Activated T-cell treated with anti-CD3 and anti-CD28 coated beads, Interleukin-2, amount 50 U/mL, for 4 hours (primary cell): ENCODE measurements around the gene ZNF813. TPM values are rescaled to one million over a fixed set of nuclear protein-coding genes. Genes with fewer than 3 reads are reported as not detected.
"Not testable (repeated sequence)": the region's sequence is repeated elsewhere in the genome, so short reads cannot be mapped to it uniquely, and the experiment has no call there.

Experiments
- ATAC-seq, 2 donors: fragments of 200-7000 bp; cut with Tn5 transposase; one replicate each; pipeline ENCODE4 v1.10.0; 2021
- DNase-seq: peaks from one replicate; pipeline ENCODE4 v3.0.0-alpha.2; 2020
- H3K27me3 Mint-ChIP-seq: one replicate; pipeline ENCODE4 v1.8.0; 2021; ENCODE audit warnings: low read depth, mixed read lengths
- H3K36me3 Mint-ChIP-seq: one replicate; pipeline ENCODE4 v1.8.0; 2022; ENCODE audit warnings: mixed read lengths; ENCODE audit not compliant: insufficient read depth
- H3K4me1 Mint-ChIP-seq: one replicate; pipeline ENCODE4 v1.8.0; 2021; ENCODE audit warnings: low read depth, mixed read lengths
- H3K4me3 Mint-ChIP-seq: one replicate; pipeline ENCODE4 v1.8.0; 2021; ENCODE audit warnings: mild to moderate bottlenecking, moderate library complexity, mixed read lengths
- H3K9me3 Mint-ChIP-seq: one replicate; pipeline ENCODE4 v1.8.0; 2021; ENCODE audit warnings: mixed read lengths
- total RNA-seq, 3 donors: library from RNA; stranded (reverse); gene quantifications; one replicate each; pipeline ENCODE4 v1.2.1, GENCODE V29; 2021

The ZNF813 gene
- 1 to 10 TPM; 3.4 to 5.5 (median 4.6) TPM for total RNA-seq

- Mint-ChIP-seq H3K36me3 (peaks cover 17% of the 10 kb centered on the region), H3K27me3 (peaks cover 16% of the 10 kb centered on the region), H3K9me3 (peaks cover 25% of the 10 kb centered on the region), H3K4me3 (peak within 1 kb of the TSS; percentile 90), H3K4me1 (peaks cover 25% of the 10 kb centered on the region)
- ATAC-seq (peak; percentile 97 to 99), DNase-seq (peak; percentile 98)
These were observed at the start of gene ZNF813 for GRCh38 chr19:53467485-53468262. ZNF813 (plus strand) TSS chr19:53467733; CDS start chr19:53483823, 16,090 bp downstream.

GRCh38 chr19:53420520-53421315 is 46.8 kb upstream of the ZNF813 start:
- not testable (repeated sequence) for H3K27me3 Mint-ChIP-seq, H3K4me1 Mint-ChIP-seq, H3K4me3 Mint-ChIP-seq, ATAC-seq, DNase-seq, H3K36me3 Mint-ChIP-seq
- H3K9me3 Mint-ChIP-seq = peaks cover 19% of the 10 kb centered on the region

DNA sequence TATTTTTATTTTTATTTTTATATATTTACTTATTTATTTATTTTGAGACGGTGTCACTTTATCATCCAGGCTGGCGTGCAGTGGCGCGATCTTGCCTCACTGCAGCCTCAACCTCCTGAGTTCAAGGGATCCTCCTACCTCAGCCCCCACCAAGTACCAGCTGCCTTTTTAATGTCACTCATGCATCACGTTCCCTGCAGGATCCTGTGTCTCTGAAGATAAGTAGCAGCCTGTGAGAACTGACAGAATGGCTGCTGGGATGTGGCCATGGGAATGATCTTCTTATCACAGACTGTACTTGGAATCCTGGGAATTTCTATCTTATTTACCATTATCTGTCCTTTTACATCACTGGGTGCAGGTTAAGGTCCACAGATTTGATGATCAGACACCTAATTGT is 45.0 kb upstream of the ZNF813 start:
- no peaks in the 10 kb centered on the region for H3K36me3 Mint-ChIP-seq
- ATAC-seq = no peak
- DNase-seq = no peak
- no peak overlapping the region for H3K4me3 Mint-ChIP-seq
- peaks cover 8% of the 10 kb centered on the region for H3K9me3 Mint-ChIP-seq
- peaks cover 3% of the 10 kb centered on the region for H3K4me1 Mint-ChIP-seq
- H3K27me3 Mint-ChIP-seq = no peaks in the 10 kb centered on the region

- H3K4me3 Mint-ChIP-seq, ATAC-seq, H3K36me3 Mint-ChIP-seq, H3K4me1 Mint-ChIP-seq, H3K27me3 Mint-ChIP-seq, DNase-seq, H3K9me3 Mint-ChIP-seq: not testable (repeated sequence)
These were observed 44.5 kb upstream of the ZNF813 start for GRCh38 chr19:53423074-53423473.

- not testable (repeated sequence) for H3K36me3 Mint-ChIP-seq, H3K4me3 Mint-ChIP-seq, H3K27me3 Mint-ChIP-seq, H3K9me3 Mint-ChIP-seq, H3K4me1 Mint-ChIP-seq, DNase-seq, ATAC-seq
These were observed 43.9 kb upstream of the ZNF813 start for GRCh38 chr19:53423680-53424079.

DNA sequence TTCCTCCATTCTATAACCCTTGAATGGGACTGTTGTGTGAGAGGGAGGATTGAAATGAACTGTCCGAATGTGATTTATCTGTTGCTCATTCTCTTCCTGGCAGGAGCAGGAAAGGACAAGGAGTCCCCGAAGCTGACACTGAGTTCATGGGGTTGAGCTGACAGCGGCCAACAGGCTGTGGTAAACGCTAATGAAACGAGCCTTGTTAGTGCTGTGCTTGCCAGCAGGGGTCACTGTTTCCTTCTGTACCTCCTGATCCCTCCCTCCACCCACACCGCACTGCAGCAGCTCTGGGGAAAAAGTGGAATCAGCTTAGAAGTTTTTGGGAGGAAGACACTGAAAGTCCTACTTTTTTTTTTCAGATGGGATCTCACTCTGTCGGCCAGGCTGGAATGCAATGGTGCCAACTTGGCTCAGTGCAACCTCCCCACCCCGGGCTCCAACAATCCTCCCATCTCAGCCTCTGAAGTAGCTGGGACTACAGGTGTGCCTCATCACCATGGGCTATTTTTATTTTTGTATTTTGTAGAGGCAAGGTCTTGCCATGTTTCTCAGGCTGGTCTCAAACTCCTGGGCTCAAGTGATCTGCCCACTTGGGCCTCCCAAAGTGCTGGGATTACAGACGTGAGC is 42.5 kb upstream of the ZNF813 start:
- Mint-ChIP-seq H3K9me3 (no peaks in the 10 kb centered on the region), H3K36me3 (no peaks in the 10 kb centered on the region), H3K27me3 (no peaks in the 10 kb centered on the region), H3K4me1 (peaks cover 6% of the 10 kb centered on the region), H3K4me3 (no peak overlapping the region)
- DNase-seq (peak; percentile 67), ATAC-seq (peak; percentile 72 to 86)

- DNase-seq (peak; percentile 99), ATAC-seq (peak; percentile 99 to 100)
- Mint-ChIP-seq H3K9me3 (peaks cover 6% of the 10 kb centered on the region), H3K36me3 (peaks cover 31% of the 10 kb centered on the region), H3K4me3 (peak within 1 kb of the TSS; percentile 97), H3K4me1 (peaks cover 31% of the 10 kb centered on the region), H3K27me3 (no peaks in the 10 kb centered on the region)
These were observed 36.0 kb upstream of the ZNF813 start, which contains the start of gene ZNF761 for GRCh38 chr19:53431399-53432087. ZNF761 (plus strand) TSS chr19:53431984; CDS start chr19:53447269, 15,285 bp downstream.

- peak overlapping the region; percentile 97 for H3K4me3 Mint-ChIP-seq
- DNase-seq (peak; percentile 7), ATAC-seq (peak; percentile 25 to 32)
- H3K36me3 Mint-ChIP-seq = peaks cover 36% of the 10 kb centered on the region
- H3K4me1 Mint-ChIP-seq = peaks cover 31% of the 10 kb centered on the region
- H3K27me3 Mint-ChIP-seq = no peaks in the 10 kb centered on the region
- H3K9me3 Mint-ChIP-seq = peaks cover 7% of the 10 kb centered on the region
These were observed 35.4 kb upstream of the ZNF813 start for GRCh38 chr19:53432088-53432661.

GRCh38 chr19:53443809-53444208 is 23.7 kb upstream of the ZNF813 start:
- Mint-ChIP-seq H3K9me3 (peaks cover 34% of the 10 kb centered on the region), H3K36me3 (peaks cover 74% of the 10 kb centered on the region)
- not testable (repeated sequence) for DNase-seq, ATAC-seq, H3K4me1 Mint-ChIP-seq, H3K27me3 Mint-ChIP-seq, H3K4me3 Mint-ChIP-seq

DNA sequence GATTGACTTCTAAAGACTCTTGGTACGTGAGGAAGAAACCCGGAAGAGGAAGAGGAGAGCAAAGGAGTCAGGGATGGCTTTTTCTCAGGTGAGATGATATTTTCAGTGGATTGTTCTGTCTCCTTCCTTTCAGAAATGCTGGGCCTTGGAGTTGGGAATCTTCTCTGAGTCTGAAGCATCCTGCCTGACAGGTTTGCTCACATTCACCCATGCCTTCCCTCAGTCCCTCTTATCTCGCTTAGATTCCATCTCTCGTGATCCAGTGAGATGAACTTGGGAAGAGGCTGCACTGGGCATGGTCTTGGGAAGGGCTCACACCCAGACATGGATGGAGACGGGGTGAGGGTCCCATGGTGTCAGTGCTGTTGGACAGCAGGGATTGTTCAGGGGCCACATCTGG is 20.3 kb upstream of the ZNF813 start:
- DNase-seq, ATAC-seq, H3K27me3 Mint-ChIP-seq, H3K4me1 Mint-ChIP-seq, H3K4me3 Mint-ChIP-seq: not testable (repeated sequence)
- H3K9me3 Mint-ChIP-seq = peaks cover 35% of the 10 kb centered on the region
- peaks cover 80% of the 10 kb centered on the region for H3K36me3 Mint-ChIP-seq

- Mint-ChIP-seq H3K9me3 (peaks cover 47% of the 10 kb centered on the region), H3K36me3 (peaks cover 61% of the 10 kb centered on the region), H3K4me1 (no peaks in the 10 kb centered on the region), H3K4me3 (no peak overlapping the region), H3K27me3 (no peaks in the 10 kb centered on the region)
- ATAC-seq (no peak), DNase-seq (no peak)
These were observed 11.7 kb upstream of the ZNF813 start for GRCh38 chr19:53455828-53456227.

DNA sequence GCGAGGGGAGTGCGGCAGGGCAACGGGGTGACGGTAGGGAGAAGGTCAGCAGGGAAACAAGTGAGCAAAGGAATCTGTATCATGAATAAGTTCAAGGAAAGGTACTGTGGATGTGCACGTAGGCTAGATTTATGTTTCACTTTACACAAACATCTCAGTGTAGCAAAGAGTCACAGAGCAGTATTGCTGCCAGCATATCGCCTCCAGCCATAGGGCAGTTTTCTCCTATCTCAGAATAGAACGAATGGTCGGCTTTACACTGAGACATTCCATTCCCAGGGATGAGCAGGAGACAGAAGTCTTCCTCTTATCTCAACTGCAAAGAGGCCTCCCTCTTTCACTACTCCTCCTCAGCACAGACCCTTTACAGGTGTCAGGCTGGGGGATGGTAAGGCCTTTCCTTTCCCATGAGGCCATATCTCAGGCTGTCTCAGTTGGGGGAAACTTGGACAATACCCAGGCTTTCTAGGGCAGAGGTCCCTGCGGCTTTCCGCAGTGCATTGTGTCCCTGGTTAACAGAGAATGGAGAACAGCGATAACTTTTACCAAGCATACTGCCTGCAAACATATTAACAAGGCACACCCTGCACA is 7.3 kb upstream of the ZNF813 start:
- Mint-ChIP-seq H3K36me3 (peaks cover 25% of the 10 kb centered on the region), H3K9me3 (peaks cover 58% of the 10 kb centered on the region), H3K27me3 (peaks cover 17% of the 10 kb centered on the region)
- H3K4me1 Mint-ChIP-seq, DNase-seq, ATAC-seq, H3K4me3 Mint-ChIP-seq: not testable (repeated sequence)

GRCh38 chr19:53461866-53462265 is 5.7 kb upstream of the ZNF813 start:
- Mint-ChIP-seq H3K4me1 (peaks cover 2% of the 10 kb centered on the region), H3K27me3 (peaks cover 17% of the 10 kb centered on the region), H3K9me3 (peaks cover 42% of the 10 kb centered on the region), H3K36me3 (peaks cover 9% of the 10 kb centered on the region), H3K4me3 (no peak overlapping the region)
- ATAC-seq = no peak
- DNase-seq = no peak
